ENCODE results near the gene NOVA1.

The NOVA1 gene

GRCh38 chr14:26528415-26529182 lies 69.2 kb downstream of the NOVA1 start:
- H3K36me3 ChIP-seq (ENCODE audit: insufficient read depth), result no peaks in the 10 kb centered on the region
- H3K9ac ChIP-seq, result no peak overlapping the region
- H2AFZ ChIP-seq (ENCODE audit: low read depth), result no peak overlapping the region
- TF ChIP-seq, protein P1, sequence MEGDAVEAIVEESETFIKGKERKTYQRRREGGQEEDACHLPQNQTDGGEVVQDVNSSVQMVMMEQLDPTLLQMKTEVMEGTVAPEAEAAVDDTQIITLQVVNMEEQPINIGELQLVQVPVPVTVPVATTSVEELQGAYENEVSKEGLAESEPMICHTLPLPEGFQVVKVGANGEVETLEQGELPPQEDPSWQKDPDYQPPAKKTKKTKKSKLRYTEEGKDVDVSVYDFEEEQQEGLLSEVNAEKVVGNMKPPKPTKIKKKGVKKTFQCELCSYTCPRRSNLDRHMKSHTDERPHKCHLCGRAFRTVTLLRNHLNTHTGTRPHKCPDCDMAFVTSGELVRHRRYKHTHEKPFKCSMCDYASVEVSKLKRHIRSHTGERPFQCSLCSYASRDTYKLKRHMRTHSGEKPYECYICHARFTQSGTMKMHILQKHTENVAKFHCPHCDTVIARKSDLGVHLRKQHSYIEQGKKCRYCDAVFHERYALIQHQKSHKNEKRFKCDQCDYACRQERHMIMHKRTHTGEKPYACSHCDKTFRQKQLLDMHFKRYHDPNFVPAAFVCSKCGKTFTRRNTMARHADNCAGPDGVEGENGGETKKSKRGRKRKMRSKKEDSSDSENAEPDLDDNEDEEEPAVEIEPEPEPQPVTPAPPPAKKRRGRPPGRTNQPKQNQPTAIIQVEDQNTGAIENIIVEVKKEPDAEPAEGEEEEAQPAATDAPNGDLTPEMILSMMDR (conservative IDR thresholded peaks at IDR 0.05; ENCODE audit: low read depth, low read length), result no peak
- no peak overlapping the region for H3K4me3 ChIP-seq (IDR thresholded peaks at IDR 0.05; ENCODE audit: insufficient read depth, low read depth, low read length)
- no peaks in the 10 kb centered on the region for H3K27me3 ChIP-seq (ENCODE audit: insufficient read depth, low read depth)
- no peaks in the 10 kb centered on the region for H3K79me2 ChIP-seq (ENCODE audit: insufficient read depth, low read depth)
- H3K4me1 ChIP-seq (ENCODE audit: low read depth, poor library complexity, severe bottlenecking), result no peaks in the 10 kb centered on the region
- no peak overlapping the region for H3K27ac ChIP-seq
- H3K4me2 ChIP-seq, result no peak overlapping the region
- no peaks in the 10 kb centered on the region for H4K20me1 ChIP-seq (ENCODE audit: insufficient read depth)

- TF ChIP-seq, protein P1 (conservative IDR thresholded peaks at IDR 0.05; ENCODE audit: low read depth, low read length), result no peak
- no peak overlapping the region for H3K9ac ChIP-seq
- H4K20me1 ChIP-seq (ENCODE audit: insufficient read depth), result no peaks in the 10 kb centered on the region
- no peaks in the 10 kb centered on the region for H3K27me3 ChIP-seq (ENCODE audit: insufficient read depth, low read depth)
- H3K4me3 ChIP-seq (IDR thresholded peaks at IDR 0.05; ENCODE audit: insufficient read depth, low read depth, low read length), result no peak overlapping the region
- H3K27ac ChIP-seq, result no peak overlapping the region
- H3K79me2 ChIP-seq (ENCODE audit: insufficient read depth, low read depth), result no peaks in the 10 kb centered on the region
- H2AFZ ChIP-seq (ENCODE audit: low read depth), result no peak overlapping the region
- H3K4me2 ChIP-seq, result no peak overlapping the region
- H3K36me3 ChIP-seq (ENCODE audit: insufficient read depth), result no peaks in the 10 kb centered on the region
- H3K4me1 ChIP-seq (ENCODE audit: low read depth, poor library complexity, severe bottlenecking), result no peaks in the 10 kb centered on the region
These were observed 70.7 kb downstream of the NOVA1 start for GRCh38 chr14:26527095-26527494.

DNA sequence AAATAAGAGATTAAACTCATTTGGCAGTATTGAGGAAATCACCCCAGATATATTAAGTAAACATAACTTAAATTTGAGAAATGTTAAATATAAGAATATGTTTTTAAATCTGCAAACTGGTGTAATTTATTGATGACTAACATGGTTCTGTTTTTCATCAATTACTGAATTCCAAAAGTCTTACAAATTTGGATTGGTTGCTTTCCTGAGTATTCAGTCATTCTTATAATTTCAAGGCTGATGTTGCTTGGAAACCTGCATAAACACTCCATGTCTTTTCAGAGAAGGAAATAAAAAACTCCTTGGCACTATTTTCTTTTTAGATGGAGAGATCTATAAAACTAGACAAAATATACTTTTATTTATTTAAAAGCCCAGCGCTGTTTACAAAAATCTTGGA lies 71.7 kb downstream of the NOVA1 start:
- no peaks in the 10 kb centered on the region for H3K4me1 ChIP-seq (ENCODE audit: low read depth, poor library complexity, severe bottlenecking)
- no peaks in the 10 kb centered on the region for H3K36me3 ChIP-seq (ENCODE audit: insufficient read depth)
- H3K27me3 ChIP-seq (ENCODE audit: insufficient read depth, low read depth), result no peaks in the 10 kb centered on the region
- no peaks in the 10 kb centered on the region for H3K79me2 ChIP-seq (ENCODE audit: insufficient read depth, low read depth)
- H2AFZ ChIP-seq (ENCODE audit: low read depth), result no peak overlapping the region
- H3K9ac ChIP-seq, result no peak overlapping the region
- H3K4me2 ChIP-seq, result no peak overlapping the region
- TF ChIP-seq, protein P1 (conservative IDR thresholded peaks at IDR 0.05; ENCODE audit: low read depth, low read length), result no peak
- no peak overlapping the region for H3K27ac ChIP-seq
- no peak overlapping the region for H3K4me3 ChIP-seq (IDR thresholded peaks at IDR 0.05; ENCODE audit: insufficient read depth, low read depth, low read length)
- no peaks in the 10 kb centered on the region for H4K20me1 ChIP-seq (ENCODE audit: insufficient read depth)

GRCh38 chr14:26525085-26525484 lies 72.7 kb downstream of the NOVA1 start:
- Histone ChIP-seq H4K20me1 (ENCODE audit: insufficient read depth) (no peaks in the 10 kb centered on the region), H3K27ac (no peak overlapping the region), H3K4me3 (IDR thresholded peaks at IDR 0.05; ENCODE audit: insufficient read depth, low read depth, low read length) (no peak overlapping the region), H3K4me2 (no peak overlapping the region), H3K27me3 (ENCODE audit: insufficient read depth, low read depth) (no peaks in the 10 kb centered on the region), H3K9ac (no peak overlapping the region), H3K79me2 (ENCODE audit: insufficient read depth, low read depth) (no peaks in the 10 kb centered on the region), H3K4me1 (ENCODE audit: low read depth, poor library complexity, severe bottlenecking) (no peaks in the 10 kb centered on the region), H2AFZ (ENCODE audit: low read depth) (no peak overlapping the region), H3K36me3 (ENCODE audit: insufficient read depth) (no peaks in the 10 kb centered on the region)
- TF ChIP-seq, protein P1 (conservative IDR thresholded peaks at IDR 0.05; ENCODE audit: low read depth, low read length), result no peak
